Measurements from ENCODE around the gene CLIP2. TPM values are rescaled to one million over a fixed set of nuclear protein-coding genes. Genes with fewer than 3 reads are reported as not detected.
"Not testable (repeated sequence)": the region's sequence is repeated elsewhere in the genome, so short reads cannot be mapped to it uniquely, and the experiment has no call there.

CLIP2 gene
- total and polyA plus RNA-seq, 8 donors = 20.6 to 32.8 (median 25.6) TPM

DNA sequence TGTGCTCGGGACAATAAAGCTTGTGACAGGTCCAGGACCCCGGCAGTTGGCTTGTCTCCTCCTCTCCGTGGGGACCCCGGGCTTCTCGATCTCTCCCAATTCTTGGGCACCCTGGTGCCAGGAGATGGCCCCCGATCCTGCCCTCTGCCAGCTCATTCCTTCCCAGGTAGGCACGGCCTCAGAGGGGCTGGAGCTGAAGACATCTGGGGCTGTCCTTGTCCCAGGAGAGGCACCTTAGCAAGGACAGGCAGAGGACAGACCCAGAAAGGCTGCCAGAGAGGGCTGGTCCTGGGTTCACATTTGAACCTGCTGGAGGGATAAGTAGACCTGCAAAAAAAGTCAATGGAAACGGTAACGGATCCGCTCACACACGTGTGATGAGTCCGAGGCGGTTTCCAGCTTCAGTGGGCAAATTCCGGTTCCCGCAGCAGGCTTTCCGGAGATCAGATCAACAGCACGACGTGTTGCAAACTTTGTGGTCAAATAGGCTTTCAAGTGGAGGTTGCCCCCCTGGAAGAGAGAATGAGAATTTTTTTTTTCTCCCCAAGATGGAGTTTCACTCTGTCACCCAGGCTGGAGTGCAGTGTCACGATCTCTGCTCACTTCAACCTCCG lies 116.8 kb downstream of the CLIP2 start:
- Histone ChIP-seq H3K27ac (no peak overlapping the region), H3K4me3 (no peak overlapping the region), H3K9me3 (no peaks in the 10 kb centered on the region), H3K27me3 (no peaks in the 10 kb centered on the region), H3K4me1 (no peaks in the 10 kb centered on the region), H3K36me3 (peaks cover 0 to 22% of the 10 kb centered on the region in 2 donors)
- no peak for ATAC-seq
- TF ChIP-seq, protein P1, sequence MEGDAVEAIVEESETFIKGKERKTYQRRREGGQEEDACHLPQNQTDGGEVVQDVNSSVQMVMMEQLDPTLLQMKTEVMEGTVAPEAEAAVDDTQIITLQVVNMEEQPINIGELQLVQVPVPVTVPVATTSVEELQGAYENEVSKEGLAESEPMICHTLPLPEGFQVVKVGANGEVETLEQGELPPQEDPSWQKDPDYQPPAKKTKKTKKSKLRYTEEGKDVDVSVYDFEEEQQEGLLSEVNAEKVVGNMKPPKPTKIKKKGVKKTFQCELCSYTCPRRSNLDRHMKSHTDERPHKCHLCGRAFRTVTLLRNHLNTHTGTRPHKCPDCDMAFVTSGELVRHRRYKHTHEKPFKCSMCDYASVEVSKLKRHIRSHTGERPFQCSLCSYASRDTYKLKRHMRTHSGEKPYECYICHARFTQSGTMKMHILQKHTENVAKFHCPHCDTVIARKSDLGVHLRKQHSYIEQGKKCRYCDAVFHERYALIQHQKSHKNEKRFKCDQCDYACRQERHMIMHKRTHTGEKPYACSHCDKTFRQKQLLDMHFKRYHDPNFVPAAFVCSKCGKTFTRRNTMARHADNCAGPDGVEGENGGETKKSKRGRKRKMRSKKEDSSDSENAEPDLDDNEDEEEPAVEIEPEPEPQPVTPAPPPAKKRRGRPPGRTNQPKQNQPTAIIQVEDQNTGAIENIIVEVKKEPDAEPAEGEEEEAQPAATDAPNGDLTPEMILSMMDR (IDR thresholded peaks at IDR 0.05) = no peak
- no peak for DNase-seq
- intact Hi-C loops (cut with DNase I) = loop anchor here in 1 of 2 donors (10.0 kb wide), 1 partner anchor 341 kb away; no protein-coding TSS in a partner anchor

GRCh38 chr7:74407958-74408357 lies 118.8 kb downstream of the CLIP2 start:
- Histone ChIP-seq H3K4me3 (no peak overlapping the region), H3K27me3 (no peaks in the 10 kb centered on the region), H3K36me3 (peaks cover 0 to 18% of the 10 kb centered on the region in 2 donors), H3K27ac (no peak overlapping the region), H3K4me1 (no peaks in the 10 kb centered on the region), H3K9me3 (no peaks in the 10 kb centered on the region)
- ATAC-seq = no peak
- no peak for DNase-seq
- intact Hi-C loops (cut with DNase I) = loop anchor here in 1 of 2 donors (10.0 kb wide), 1 partner anchor 343 kb away; no protein-coding TSS in a partner anchor
- TF ChIP-seq, protein P1 (IDR thresholded peaks at IDR 0.05) = no peak

- no peak for ATAC-seq
- no peaks in the 10 kb centered on the region for H3K27me3 ChIP-seq
- no peaks in the 10 kb centered on the region for H3K4me1 ChIP-seq
- no peak overlapping the region for H3K27ac ChIP-seq
- intact Hi-C loops (cut with DNase I) = loop anchor here in 1 of 2 donors (10.0 kb wide), 1 partner anchor 345 kb away; no protein-coding TSS in a partner anchor
- H3K9me3 ChIP-seq = no peaks in the 10 kb centered on the region
- DNase-seq = no peak
- H3K36me3 ChIP-seq = peaks cover 0 to 6% of the 10 kb centered on the region in 2 donors
- no peak overlapping the region for H3K4me3 ChIP-seq
- TF ChIP-seq, protein P1 (IDR thresholded peaks at IDR 0.05) = no peak
Measured at GRCh38 chr7:74409571-74409970, 120.4 kb downstream of the CLIP2 start.

- H3K4me1 ChIP-seq = no peaks in the 10 kb centered on the region
- no peaks in the 10 kb centered on the region for H3K9me3 ChIP-seq
- H3K27me3 ChIP-seq = no peaks in the 10 kb centered on the region
- DNase-seq (peak in 1 of 4 donors; percentile 3), ATAC-seq (no peak)
- no peaks in the 10 kb centered on the region for H3K36me3 ChIP-seq
- TF ChIP-seq, protein P1 (IDR thresholded peaks at IDR 0.05) = no peak
- no peak overlapping the region for H3K4me3 ChIP-seq
- intact Hi-C loops (cut with DNase I) = no loop called here
- H3K27ac ChIP-seq = no peak overlapping the region
Measured at GRCh38 chr7:74410772-74411171, 121.6 kb downstream of the CLIP2 start.

DNA sequence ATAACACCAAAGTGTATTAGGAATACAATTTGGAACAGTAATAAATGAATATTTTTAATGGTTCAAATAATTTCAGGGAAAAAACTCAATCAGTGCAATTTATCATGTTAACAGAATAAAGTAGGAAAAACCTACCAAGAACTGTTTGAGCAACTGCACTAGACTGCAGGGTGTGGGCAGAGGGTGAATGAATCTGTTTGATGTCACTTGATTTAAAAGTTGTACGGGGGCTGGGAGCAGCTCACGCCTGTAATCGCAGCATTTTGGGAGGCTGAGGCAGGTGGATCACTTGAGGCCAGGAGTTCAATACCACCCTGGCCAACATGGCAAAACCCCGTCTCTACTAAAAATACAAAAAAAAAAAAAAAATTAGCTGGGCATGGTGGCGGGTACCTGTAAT lies 122.4 kb downstream of the CLIP2 start:
- H3K4me3 ChIP-seq; DNase-seq; H3K9me3 ChIP-seq; H3K36me3 ChIP-seq; H3K4me1 ChIP-seq; H3K27me3 ChIP-seq; intact Hi-C loops (cut with DNase I); ATAC-seq; H3K27ac ChIP-seq: not testable (repeated sequence)

DNA sequence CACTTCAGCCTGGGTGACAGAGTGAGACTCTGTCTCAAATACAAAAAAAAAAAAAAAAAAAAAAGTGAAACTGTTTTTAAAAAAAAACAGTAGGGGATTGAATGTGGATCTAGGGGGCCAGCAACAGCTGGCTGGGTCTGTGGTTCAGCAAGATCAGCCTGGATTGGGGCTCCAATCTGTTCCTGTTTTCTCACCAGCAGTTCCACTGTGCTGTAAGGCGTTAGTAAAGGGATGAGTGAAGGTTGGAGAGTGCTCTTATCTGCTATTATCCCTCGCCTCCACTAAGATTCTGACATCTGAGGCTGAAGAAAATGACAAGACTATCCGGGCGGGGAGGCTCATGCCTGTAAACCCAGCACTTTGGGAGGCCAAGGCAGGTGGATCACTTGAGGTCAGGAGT lies 122.8 kb downstream of the CLIP2 start:
- no peaks in the 10 kb centered on the region for H3K27me3 ChIP-seq
- no peaks in the 10 kb centered on the region for H3K9me3 ChIP-seq
- H3K4me3 ChIP-seq = no peak overlapping the region
- ATAC-seq = no peak
- H3K36me3 ChIP-seq = no peaks in the 10 kb centered on the region
- H3K27ac ChIP-seq = no peak overlapping the region
- TF ChIP-seq, protein P1 (IDR thresholded peaks at IDR 0.05) = no peak
- intact Hi-C loops (cut with DNase I) = no loop called here
- no peak for DNase-seq
- no peaks in the 10 kb centered on the region for H3K4me1 ChIP-seq

All from left lung (tissue), 10 donors.